Measurements from ENCODE around the gene OR11H7.
"Not testable (repeated sequence)": the region's sequence is repeated elsewhere in the genome, so short reads cannot be mapped to it uniquely, and the experiment has no call there.

Gene OR11H7

DNA sequence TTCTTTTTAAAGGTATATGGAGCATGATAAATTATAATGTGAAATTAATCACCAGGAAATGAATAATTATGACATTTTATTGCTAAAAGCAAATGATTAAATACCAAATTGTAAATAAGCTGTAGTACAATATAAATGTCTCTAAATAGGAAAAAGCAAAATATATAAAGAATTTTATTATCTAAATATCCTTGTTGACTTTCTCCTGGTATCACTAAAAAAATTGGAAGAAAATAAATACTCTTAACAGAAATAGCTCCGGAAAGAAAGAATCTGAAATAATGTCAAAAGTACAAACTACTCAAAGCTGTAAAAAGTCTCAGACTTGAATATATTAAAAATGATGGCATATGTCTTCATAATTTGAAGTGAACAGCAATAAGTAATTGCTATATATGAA is at the start of gene OR11H7:
OR11H7 (plus strand) TSS at position 301 of the 400 bp plus-strand sequence.
- DNase-seq: no peak
- in situ Hi-C loops (cut with HindIII; ENCODE audit: low pct_ligation_motif_present, low pct_unique_long_range_greater_than_20kb, low sequenced_read_pairs): no loop called here

DNA sequence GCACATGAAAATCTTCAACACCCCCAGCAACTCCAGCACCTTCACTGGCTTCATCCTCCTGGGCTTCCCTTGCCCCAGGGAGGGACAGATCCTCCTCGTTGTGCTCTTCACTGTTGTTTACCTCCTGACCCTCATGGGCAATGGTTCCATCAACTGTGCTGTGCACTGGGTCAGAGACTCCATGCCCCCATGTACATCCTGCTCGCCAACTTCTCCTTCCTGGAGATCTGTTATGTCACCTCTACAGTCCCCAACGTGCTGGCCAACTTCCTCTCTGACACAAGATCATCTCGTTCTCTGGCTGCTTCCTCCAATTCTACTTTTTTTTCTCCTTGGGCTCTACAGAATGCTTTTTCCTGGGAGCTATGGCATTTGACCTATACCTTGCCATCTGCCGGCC is 49.6 kb upstream of the OR11H7 start:
- DNase-seq: no peak
- in situ Hi-C loops (cut with HindIII; ENCODE audit: low pct_ligation_motif_present, low pct_unique_long_range_greater_than_20kb, low sequenced_read_pairs): no loop called here

- in situ Hi-C loops (cut with HindIII; ENCODE audit: low pct_ligation_motif_present, low pct_unique_long_range_greater_than_20kb, low sequenced_read_pairs): no loop called here
- DNase-seq: no peak
Measured at GRCh38 chr14:20179880-20180279, 48.9 kb upstream of the OR11H7 start.

DNA sequence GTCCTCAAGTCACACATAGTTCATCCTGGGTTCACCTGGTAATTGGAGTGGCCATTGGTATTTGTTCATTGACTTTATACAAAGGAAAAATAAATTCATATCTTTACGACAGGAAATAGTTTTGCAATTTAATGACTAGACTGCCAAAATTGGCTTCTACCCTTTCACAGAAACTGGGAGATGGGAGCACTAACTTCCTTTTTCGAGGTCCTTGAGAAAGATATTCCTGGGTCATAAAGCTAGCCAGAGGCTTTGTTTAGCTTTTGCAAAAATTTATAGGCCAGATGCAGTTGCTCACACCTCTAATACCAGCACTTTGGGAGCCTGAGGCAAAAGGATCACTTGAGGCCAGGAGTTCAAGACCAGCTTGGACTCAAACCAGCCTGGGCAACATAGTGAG is 48.3 kb upstream of the OR11H7 start:
- in situ Hi-C loops (cut with HindIII; ENCODE audit: low pct_ligation_motif_present, low pct_unique_long_range_greater_than_20kb, low sequenced_read_pairs): no loop called here
- no peak for DNase-seq

GRCh38 chr14:20184181-20184580 is 44.6 kb upstream of the OR11H7 start:
- in situ Hi-C loops (cut with HindIII; ENCODE audit: low pct_ligation_motif_present, low pct_unique_long_range_greater_than_20kb, low sequenced_read_pairs): no loop called here

DNA sequence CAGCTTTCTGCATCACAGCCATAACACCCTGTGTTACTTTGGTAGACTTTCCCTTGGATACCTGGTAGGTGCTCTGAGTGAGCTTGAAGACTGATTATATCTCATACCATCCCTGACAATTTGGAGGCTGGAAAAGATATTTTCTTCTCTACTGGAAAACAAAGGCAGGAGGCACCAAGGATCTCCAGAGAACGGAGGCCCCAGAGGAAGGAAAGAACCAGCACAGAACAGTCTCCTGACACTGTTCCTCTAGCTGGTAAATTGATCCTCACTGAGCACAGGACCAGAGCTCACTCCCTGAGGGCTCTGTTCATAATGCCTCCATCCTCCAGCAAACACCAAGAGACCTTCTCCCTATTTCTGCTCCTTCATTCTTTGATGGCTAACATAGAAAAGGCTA is 38.2 kb upstream of the OR11H7 start, which contains the start of gene OR11G2:
OR11G2 (plus strand) TSS at position 301 of the 400 bp plus-strand sequence. CDS start 6,542 bp downstream, outside the sequence.
- in situ Hi-C loops (cut with HindIII; ENCODE audit: low pct_ligation_motif_present, low pct_unique_long_range_greater_than_20kb, low sequenced_read_pairs): no loop called here
- no peak for DNase-seq

More at GRCh38 chr14:20184181-20184580, 44.6 kb upstream of the OR11H7 start:
- no peak for DNase-seq

DNA sequence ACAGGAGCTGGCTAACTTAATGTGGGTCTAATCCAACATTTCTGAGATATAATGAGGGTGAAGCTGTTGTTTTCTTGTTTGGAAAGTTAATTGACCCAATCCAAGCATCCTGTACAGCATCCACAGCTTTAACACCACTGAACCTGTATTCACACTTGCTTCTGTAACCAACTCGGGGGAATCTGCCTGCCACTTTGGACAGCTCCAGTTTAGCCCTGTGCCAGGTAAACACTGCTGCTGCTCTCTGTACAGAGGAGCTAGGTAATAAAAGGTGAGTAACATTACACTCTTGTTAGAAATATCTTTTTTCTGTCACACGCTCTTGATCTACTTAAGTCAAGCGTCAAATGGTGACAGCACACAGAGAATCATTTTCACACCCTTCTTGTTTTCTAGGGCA is 37.4 kb upstream of the OR11H7 start:
- in situ Hi-C loops (cut with HindIII; ENCODE audit: low pct_ligation_motif_present, low pct_unique_long_range_greater_than_20kb, low sequenced_read_pairs): no loop called here
- DNase-seq: no peak

DNA sequence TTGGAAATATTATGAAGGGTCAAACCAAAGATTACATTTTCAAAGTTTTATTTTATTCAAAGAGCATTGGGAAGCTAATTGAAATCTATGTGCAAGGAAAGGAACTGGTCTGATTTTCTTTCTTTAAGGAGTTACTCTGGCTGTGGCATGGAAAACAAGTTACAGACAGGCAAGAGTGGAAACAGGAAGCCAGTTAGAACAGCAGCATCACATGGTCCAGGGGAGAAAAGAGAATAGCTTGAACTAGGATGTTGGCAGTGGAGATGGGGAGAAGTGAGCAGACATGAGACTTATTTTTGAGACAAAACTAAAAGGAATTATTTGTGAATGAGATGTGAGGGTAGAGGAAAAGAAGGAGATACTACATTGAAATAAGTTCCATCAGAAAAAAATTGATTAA is 34.7 kb upstream of the OR11H7 start:
- in situ Hi-C loops (cut with HindIII; ENCODE audit: low pct_ligation_motif_present, low pct_unique_long_range_greater_than_20kb, low sequenced_read_pairs): no loop called here
- DNase-seq: no peak

- DNase-seq; in situ Hi-C loops (cut with HindIII; ENCODE audit: low pct_ligation_motif_present, low pct_unique_long_range_greater_than_20kb, low sequenced_read_pairs): not testable (repeated sequence)
Measured at GRCh38 chr14:20195170-20195569, 33.6 kb upstream of the OR11H7 start.

- in situ Hi-C loops (cut with HindIII; ENCODE audit: low pct_ligation_motif_present, low pct_unique_long_range_greater_than_20kb, low sequenced_read_pairs): no loop called here
- DNase-seq: no peak
Measured at GRCh38 chr14:20195911-20196310, 32.9 kb upstream of the OR11H7 start.

DNA sequence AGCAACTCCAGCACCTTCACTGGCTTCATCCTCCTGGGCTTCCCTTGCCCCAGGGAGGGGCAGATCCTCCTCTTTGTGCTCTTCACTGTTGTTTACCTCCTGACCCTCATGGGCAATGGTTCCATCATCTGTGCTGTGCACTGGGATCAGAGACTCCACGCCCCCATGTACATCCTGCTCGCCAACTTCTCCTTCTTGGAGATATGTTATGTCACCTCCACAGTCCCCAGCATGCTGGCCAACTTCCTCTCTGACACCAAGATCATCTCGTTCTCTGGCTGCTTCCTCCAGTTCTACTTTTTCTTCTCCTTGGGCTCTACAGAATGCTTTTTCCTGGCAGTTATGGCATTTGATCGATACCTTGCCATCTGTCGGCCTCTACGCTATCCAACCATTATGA is 31.3 kb upstream of the OR11H7 start:
- no peak for DNase-seq
- in situ Hi-C loops (cut with HindIII; ENCODE audit: low pct_ligation_motif_present, low pct_unique_long_range_greater_than_20kb, low sequenced_read_pairs): no loop called here

DNA sequence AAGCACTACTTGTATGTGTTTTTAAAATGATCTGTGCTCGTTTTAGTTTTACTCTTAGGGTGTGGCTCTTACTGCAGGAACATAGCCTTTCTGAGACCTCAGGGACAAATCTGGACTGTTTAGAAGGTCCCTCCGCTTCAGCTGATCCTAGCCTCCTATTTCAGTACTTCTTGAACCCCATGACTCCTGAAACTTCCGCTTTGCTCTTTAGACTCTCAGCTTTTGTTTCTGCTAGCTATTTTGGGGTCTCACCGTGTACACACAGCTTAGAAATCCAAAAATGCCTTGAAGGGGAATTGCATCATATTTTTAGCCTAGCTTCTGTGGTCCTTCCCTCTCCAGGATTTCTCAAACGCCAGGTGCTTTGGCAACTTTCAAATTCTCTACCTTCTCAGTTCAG is 29.8 kb upstream of the OR11H7 start:
- DNase-seq: no peak
- in situ Hi-C loops (cut with HindIII; ENCODE audit: low pct_ligation_motif_present, low pct_unique_long_range_greater_than_20kb, low sequenced_read_pairs): no loop called here

DNA sequence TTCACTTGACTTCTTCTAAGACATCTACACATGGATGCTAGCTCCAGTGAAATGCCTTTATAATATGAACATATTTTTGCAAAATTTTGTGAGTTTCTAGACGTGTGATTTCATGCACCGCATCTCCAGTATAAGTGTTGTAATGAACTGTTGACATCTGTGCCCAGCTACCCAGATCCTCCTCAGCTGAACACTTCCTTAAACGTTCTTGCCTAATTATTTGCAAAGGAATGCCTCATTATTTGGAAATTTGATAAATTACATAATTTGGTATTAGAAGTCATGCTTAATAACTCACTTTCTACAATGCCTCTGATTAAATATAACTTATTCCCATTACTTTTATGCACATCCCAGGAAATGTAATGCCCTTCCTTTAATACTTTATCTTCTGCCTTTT is 24.1 kb upstream of the OR11H7 start:
- DNase-seq: no peak
- in situ Hi-C loops (cut with HindIII; ENCODE audit: low pct_ligation_motif_present, low pct_unique_long_range_greater_than_20kb, low sequenced_read_pairs): no loop called here

DNA sequence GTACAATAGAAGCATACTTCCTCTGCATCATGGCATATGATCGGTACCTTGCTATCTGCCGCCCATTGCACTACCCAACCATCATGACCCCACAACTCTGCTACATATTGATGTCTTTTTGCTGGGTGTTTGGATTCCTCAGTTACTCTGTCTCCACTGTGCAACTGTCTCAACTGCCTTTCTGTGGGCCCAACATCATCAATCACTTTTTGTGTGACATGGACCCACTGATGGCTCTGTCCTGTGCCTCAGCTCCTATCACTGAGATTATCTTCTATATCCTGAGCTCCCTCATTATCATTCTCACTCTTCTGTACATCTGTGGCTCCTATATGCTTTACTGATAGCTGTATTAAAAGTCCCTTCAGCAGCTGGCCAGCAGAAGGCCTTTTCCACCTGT is 19.2 kb upstream of the OR11H7 start:
- no peak for DNase-seq
- in situ Hi-C loops (cut with HindIII; ENCODE audit: low pct_ligation_motif_present, low pct_unique_long_range_greater_than_20kb, low sequenced_read_pairs): no loop called here

- in situ Hi-C loops (cut with HindIII; ENCODE audit: low pct_ligation_motif_present, low pct_unique_long_range_greater_than_20kb, low sequenced_read_pairs); DNase-seq: not testable (repeated sequence)
Measured at GRCh38 chr14:20212406-20212805, 16.4 kb upstream of the OR11H7 start.

GRCh38 chr14:20215196-20215595 is 13.6 kb upstream of the OR11H7 start:
- in situ Hi-C loops (cut with HindIII; ENCODE audit: low pct_ligation_motif_present, low pct_unique_long_range_greater_than_20kb, low sequenced_read_pairs): no loop called here
- no peak for DNase-seq

- in situ Hi-C loops (cut with HindIII; ENCODE audit: low pct_ligation_motif_present, low pct_unique_long_range_greater_than_20kb, low sequenced_read_pairs): no loop called here
- no peak for DNase-seq
Measured at GRCh38 chr14:20219033-20219432, 9.7 kb upstream of the OR11H7 start.

- DNase-seq: no peak
- in situ Hi-C loops (cut with HindIII; ENCODE audit: low pct_ligation_motif_present, low pct_unique_long_range_greater_than_20kb, low sequenced_read_pairs): no loop called here
Measured at GRCh38 chr14:20223410-20223809, 5.4 kb upstream of the OR11H7 start, which contains the start of gene OR11H6. Gene OR11H6, plus strand, starts transcription at chr14:20223710. Its CDS starts 0 bp downstream, at chr14:20223710.

DNA sequence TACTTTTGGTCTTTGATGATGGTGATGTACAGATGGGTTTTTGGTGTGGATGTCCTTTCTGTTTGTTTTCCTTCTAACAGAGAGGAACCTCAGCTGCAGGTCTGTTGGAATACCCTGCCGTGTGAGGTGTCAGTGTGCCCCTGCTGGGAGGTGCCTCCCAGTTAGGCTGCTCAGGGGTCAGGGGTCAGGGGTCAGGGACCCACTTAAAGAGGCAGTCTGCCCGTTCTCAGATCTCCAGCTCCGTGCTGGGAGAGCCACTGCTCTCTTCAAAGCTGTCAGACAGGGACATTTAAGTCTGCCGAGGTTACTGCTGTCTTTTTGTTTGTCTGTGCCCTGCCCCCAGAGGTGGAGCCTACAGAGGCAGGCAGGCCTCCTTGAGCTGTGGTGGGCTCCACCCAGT is 6.6 kb downstream of the OR11H7 start:
- DNase-seq; in situ Hi-C loops (cut with HindIII; ENCODE audit: low pct_ligation_motif_present, low pct_unique_long_range_greater_than_20kb, low sequenced_read_pairs): not testable (repeated sequence)

DNA sequence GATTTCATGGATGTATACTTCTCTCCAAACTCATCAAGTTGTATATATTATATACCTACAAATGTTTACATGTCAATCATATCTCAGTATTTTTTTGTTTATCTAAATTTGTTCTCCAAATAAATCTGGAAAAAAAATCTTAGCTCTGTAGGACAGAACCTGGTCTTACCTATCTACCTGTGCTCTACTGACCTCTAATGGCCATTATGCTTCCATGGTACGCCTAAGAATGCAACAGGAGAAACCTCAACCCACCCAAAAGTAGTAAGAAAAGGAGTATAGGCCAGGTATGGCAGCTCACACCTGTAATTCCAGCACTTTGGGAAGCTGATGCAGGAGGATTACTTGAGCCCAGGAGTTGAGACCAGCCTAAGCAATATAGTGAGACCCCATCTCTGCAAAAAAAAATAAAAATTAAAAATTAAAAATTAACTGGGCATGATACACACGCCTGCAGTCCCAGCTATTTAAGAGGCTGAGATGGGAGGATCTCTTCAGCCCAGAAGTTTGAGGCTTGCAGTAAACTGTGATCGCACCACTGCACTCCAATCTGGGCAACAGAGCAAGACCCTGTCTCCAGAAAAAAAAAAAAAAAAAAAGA is 19.0 kb downstream of the OR11H7 start:
- peak; percentile 39 for DNase-seq
- in situ Hi-C loops (cut with HindIII; ENCODE audit: low pct_ligation_motif_present, low pct_unique_long_range_greater_than_20kb, low sequenced_read_pairs): no loop called here

Measured in ACHN (cell line).